Measurements from ENCODE around the gene SMYD3. TPM values are rescaled to one million over a fixed set of nuclear protein-coding genes. Genes with fewer than 3 reads are reported as not detected.

Gene SMYD3
- total and polyA plus RNA-seq, 9 of the 15 experiments (the other 6 are each of a cell fraction or from before 2014, with no cell fraction given), result 128 to 440 (median 197) TPM

DNA sequence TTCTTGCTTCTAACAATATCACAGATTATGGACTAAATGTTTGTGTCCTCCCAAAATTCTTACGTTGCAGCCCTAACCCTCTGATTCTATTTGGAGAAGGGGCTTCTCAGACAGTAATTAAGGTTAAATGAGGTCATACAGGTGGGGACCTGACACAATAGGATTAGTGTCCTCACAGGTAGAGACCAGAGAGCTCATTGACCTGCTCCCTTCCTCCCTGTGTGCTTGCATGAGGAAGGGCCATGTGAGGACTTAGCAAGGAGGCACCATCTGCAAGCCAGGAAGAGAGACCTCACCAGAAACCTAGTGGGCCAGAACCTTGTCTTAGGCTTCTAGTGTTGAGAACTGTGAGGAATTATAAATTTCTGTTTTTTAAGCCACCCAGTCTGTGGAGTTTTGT lies 322.6 kb downstream of the SMYD3 start (continued):
- TF ChIP-seq, protein P1, sequence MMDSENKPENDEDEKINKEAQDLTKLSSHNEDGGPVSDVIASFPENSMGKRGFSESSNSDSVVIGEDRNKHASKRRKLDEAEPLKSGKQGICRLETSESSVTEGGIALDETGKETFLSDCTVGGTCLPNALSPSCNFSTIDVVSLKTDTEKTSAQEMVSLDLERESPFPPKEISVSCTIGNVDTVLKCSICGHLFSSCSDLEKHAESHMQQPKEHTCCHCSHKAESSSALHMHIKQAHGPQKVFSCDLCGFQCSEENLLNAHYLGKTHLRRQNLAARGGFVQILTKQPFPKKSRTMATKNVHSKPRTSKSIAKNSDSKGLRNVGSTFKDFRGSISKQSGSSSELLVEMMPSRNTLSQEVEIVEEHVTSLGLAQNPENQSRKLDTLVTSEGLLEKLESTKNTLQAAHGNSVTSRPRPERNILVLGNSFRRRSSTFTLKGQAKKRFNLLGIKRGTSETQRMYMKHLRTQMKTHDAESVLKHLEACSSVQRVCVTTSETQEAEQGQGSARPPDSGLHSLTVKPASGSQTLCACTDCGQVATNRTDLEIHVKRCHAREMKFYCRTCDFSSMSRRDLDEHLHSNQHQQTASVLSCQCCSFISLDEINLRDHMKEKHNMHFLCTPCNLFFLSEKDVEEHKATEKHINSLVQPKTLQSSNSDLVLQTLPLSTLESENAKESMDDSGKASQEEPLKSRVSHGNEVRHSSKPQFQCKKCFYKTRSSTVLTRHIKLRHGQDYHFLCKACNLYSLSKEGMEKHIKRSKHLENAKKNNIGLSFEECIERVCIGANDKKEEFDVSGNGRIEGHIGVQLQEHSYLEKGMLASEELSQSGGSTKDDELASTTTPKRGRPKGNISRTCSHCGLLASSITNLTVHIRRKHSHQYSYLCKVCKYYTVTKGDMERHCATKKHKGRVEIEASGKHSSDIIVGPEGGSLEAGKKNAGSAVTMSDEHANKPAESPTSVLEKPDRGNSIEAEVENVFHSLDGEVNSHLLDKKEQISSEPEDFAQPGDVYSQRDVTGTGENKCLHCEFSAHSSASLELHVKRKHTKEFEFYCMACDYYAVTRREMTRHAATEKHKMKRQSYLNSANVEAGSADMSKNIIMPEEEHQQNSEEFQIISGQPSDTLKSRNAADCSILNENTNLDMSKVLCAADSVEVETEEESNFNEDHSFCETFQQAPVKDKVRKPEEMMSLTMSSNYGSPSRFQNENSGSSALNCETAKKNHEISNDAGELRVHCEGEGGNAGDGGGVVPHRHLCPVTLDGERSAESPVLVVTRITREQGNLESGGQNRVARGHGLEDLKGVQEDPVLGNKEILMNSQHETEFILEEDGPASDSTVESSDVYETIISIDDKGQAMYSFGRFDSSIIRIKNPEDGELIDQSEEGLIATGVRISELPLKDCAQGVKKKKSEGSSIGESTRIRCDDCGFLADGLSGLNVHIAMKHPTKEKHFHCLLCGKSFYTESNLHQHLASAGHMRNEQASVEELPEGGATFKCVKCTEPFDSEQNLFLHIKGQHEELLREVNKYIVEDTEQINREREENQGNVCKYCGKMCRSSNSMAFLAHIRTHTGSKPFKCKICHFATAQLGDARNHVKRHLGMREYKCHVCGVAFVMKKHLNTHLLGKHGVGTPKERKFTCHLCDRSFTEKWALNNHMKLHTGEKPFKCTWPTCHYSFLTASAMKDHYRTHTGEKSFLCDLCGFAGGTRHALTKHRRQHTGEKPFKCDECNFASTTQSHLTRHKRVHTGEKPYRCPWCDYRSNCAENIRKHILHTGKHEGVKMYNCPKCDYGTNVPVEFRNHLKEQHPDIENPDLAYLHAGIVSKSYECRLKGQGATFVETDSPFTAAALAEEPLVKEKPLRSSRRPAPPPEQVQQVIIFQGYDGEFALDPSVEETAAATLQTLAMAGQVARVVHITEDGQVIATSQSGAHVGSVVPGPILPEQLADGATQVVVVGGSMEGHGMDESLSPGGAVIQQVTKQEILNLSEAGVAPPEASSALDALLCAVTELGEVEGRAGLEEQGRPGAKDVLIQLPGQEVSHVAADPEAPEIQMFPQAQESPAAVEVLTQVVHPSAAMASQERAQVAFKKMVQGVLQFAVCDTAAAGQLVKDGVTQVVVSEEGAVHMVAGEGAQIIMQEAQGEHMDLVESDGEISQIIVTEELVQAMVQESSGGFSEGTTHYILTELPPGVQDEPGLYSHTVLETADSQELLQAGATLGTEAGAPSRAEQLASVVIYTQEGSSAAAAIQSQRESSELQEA (IDR thresholded peaks at IDR 0.05; ENCODE audit: low read depth), result no peak
- TF ChIP-seq SMAD1 (IDR thresholded peaks at IDR 0.05; ENCODE audit: low read depth, low read length, partially characterized antibody) (no peak), RUNX1 (IDR thresholded peaks at IDR 0.05; ENCODE audit: low read depth) (no peak), XRCC3 (IDR thresholded peaks at IDR 0.05) (no peak), SOX6 (IDR thresholded peaks at IDR 0.05) (peak; percentile 38; the same call in 1 of the 2 replicates), SMARCE1 (IDR thresholded peaks at IDR 0.05) (no peak), ETS2 (tag; IDR thresholded peaks at IDR 0.05; ENCODE audit: borderline replicate concordance, poor library complexity, severe bottlenecking) (no peak)
- TF ChIP-seq, protein P2, sequence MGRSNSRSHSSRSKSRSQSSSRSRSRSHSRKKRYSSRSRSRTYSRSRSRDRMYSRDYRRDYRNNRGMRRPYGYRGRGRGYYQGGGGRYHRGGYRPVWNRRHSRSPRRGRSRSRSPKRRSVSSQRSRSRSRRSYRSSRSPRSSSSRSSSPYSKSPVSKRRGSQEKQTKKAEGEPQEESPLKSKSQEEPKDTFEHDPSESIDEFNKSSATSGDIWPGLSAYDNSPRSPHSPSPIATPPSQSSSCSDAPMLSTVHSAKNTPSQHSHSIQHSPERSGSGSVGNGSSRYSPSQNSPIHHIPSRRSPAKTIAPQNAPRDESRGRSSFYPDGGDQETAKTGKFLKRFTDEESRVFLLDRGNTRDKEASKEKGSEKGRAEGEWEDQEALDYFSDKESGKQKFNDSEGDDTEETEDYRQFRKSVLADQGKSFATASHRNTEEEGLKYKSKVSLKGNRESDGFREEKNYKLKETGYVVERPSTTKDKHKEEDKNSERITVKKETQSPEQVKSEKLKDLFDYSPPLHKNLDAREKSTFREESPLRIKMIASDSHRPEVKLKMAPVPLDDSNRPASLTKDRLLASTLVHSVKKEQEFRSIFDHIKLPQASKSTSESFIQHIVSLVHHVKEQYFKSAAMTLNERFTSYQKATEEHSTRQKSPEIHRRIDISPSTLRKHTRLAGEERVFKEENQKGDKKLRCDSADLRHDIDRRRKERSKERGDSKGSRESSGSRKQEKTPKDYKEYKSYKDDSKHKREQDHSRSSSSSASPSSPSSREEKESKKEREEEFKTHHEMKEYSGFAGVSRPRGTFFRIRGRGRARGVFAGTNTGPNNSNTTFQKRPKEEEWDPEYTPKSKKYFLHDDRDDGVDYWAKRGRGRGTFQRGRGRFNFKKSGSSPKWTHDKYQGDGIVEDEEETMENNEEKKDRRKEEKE (IDR thresholded peaks at IDR 0.05; ENCODE audit: borderline replicate concordance in 1 of 2, control insufficient read depth in 1 of 2, low read depth in 2 of 2, low read length in 1 of 2), result no peak
- TF ChIP-seq, protein P3, sequence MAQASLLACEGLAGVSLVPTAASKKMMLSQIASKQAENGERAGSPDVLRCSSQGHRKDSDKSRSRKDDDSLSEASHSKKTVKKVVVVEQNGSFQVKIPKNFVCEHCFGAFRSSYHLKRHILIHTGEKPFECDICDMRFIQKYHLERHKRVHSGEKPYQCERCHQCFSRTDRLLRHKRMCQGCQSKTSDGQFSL (CRISPR knock-in tag; IDR thresholded peaks at IDR 0.05), result no peak
- TF ChIP-seq, protein P3 (tag; IDR thresholded peaks at IDR 0.05), result no peak
- TF ChIP-seq, protein P4, sequence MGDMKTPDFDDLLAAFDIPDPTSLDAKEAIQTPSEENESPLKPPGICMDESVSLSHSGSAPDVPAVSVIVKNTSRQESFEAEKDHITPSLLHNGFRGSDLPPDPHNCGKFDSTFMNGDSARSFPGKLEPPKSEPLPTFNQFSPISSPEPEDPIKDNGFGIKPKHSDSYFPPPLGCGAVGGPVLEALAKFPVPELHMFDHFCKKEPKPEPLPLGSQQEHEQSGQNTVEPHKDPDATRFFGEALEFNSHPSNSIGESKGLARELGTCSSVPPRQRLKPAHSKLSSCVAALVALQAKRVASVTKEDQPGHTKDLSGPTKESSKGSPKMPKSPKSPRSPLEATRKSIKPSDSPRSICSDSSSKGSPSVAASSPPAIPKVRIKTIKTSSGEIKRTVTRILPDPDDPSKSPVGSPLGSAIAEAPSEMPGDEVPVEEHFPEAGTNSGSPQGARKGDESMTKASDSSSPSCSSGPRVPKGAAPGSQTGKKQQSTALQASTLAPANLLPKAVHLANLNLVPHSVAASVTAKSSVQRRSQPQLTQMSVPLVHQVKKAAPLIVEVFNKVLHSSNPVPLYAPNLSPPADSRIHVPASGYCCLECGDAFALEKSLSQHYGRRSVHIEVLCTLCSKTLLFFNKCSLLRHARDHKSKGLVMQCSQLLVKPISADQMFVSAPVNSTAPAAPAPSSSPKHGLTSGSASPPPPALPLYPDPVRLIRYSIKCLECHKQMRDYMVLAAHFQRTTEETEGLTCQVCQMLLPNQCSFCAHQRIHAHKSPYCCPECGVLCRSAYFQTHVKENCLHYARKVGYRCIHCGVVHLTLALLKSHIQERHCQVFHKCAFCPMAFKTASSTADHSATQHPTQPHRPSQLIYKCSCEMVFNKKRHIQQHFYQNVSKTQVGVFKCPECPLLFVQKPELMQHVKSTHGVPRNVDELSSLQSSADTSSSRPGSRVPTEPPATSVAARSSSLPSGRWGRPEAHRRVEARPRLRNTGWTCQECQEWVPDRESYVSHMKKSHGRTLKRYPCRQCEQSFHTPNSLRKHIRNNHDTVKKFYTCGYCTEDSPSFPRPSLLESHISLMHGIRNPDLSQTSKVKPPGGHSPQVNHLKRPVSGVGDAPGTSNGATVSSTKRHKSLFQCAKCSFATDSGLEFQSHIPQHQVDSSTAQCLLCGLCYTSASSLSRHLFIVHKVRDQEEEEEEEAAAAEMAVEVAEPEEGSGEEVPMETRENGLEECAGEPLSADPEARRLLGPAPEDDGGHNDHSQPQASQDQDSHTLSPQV (IDR thresholded peaks at IDR 0.05), result peak; percentile 28; the same call in 1 of the 2 replicates

Data from K562 (cell line).